BE2C (cell line): ENCODE data around the gene TBC1D12.

Experiments used
- DNase-seq: peaks from one replicate; pipeline ENCODE4 v3.0.0-alpha.2; 2020
- H3K27me3 ChIP-seq: fragments of 250-450 bp; sonication (Bioruptor Pico); 2 replicates; pipeline ENCODE4 v1.5.1; 2020; ENCODE audit warnings: mild to moderate bottlenecking
- H3K36me3 ChIP-seq: fragments of 250-450 bp; sonication (Bioruptor Pico); 2 replicates; pipeline ENCODE4 v1.5.1; 2020; ENCODE audit warnings: mild to moderate bottlenecking
- H3K4me1 ChIP-seq: fragments of 250-450 bp; sonication (Bioruptor Pico); 2 replicates; pipeline ENCODE4 v1.5.1; 2020
- H3K4me3 ChIP-seq: 2 replicates; pipeline ENCODE4 v1.5.1; 2011; ENCODE audit warnings: low read depth, low read length
- H3K9me3 ChIP-seq: fragments of 250-450 bp; sonication (Bioruptor Pico); 2 replicates; pipeline ENCODE4 v1.5.1; 2020
- TF ChIP-seq, protein P1 (sequence below): IDR thresholded peaks from 2 replicates; pipeline ENCODE4 v1.5.1; 2012; ENCODE audit warnings: mild to moderate bottlenecking, low read depth, low read length

Gene TBC1D12

DNA sequence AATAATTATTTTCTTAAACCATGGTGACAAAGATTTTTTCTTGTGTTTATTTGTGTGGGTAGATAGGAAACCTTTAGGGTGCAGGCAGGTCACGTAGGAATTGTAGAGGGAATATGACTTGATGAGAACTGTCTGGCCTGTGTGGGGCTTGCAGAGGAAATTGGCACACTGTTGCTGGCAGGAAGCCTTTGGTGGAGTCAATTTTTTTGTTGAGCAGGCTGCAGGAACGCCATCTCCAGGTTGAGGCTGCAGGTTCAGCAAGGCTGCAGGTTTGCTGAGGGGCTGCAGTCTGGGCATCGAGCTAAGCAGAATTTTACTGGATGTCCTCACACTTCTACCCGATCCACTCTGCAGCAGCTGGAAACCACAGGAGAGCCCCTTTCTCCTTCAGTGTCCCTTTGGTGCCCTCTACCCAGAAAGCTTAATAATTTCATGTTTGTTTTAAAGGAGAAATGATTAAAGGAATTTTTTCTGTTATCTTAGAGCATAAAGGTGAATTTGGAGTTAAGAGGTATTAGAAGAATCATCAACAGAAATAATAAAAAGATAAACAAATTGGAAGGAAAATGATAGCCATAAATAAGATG is 37.0 kb downstream of the TBC1D12 start:
- no peak for DNase-seq
- TF ChIP-seq, protein P1, sequence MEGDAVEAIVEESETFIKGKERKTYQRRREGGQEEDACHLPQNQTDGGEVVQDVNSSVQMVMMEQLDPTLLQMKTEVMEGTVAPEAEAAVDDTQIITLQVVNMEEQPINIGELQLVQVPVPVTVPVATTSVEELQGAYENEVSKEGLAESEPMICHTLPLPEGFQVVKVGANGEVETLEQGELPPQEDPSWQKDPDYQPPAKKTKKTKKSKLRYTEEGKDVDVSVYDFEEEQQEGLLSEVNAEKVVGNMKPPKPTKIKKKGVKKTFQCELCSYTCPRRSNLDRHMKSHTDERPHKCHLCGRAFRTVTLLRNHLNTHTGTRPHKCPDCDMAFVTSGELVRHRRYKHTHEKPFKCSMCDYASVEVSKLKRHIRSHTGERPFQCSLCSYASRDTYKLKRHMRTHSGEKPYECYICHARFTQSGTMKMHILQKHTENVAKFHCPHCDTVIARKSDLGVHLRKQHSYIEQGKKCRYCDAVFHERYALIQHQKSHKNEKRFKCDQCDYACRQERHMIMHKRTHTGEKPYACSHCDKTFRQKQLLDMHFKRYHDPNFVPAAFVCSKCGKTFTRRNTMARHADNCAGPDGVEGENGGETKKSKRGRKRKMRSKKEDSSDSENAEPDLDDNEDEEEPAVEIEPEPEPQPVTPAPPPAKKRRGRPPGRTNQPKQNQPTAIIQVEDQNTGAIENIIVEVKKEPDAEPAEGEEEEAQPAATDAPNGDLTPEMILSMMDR: no peak

DNA sequence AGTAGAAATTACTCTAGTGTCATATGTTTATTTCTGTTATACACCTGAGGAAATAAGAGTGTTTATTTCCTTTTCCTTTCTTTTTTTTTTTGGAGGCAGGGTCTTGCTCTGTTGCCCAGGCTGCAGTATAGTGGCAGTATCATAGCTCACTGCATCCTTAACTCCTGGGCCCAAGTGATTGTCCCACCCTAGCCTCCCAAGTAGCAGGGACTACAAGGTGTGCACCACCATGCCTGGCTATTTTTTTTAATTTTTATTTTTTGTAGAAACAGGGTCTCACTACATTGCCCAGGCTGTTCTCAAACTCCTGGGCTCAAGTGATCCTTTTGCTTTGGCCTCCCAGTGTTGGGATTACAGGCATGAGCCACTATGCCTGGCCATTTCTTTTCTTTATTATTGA is 37.8 kb downstream of the TBC1D12 start:
- no peak for DNase-seq
- H3K36me3 ChIP-seq: no peaks in the 10 kb centered on the region
- no peaks in the 10 kb centered on the region for H3K9me3 ChIP-seq

More for the DNA sequence above, 37.0 kb downstream of the TBC1D12 start:
- Histone ChIP-seq H3K36me3 (no peaks in the 10 kb centered on the region), H3K4me1 (no peaks in the 10 kb centered on the region; the same call in 1 of the 2 replicates), H3K9me3 (no peaks in the 10 kb centered on the region), H3K27me3 (no peaks in the 10 kb centered on the region), H3K4me3 (no peak overlapping the region)

DNA sequence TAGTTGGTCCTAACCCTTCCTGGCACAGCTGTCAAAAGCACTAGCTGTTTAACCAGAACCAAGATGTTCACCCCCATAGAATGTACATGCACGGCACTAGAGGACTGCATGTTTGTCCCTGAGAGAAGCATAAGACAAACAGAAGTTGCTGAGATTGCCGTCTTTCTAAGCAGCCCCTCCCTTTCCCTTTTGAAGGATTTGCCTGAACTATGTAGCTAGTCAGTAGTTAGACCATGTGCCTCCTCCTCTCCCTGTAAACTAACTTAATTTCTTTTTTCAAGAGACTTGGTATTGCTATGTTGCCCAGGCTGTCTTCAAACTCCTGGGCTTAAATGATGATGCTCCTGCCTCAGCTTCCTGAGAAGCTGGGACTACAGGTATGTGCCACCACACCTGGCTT is 40.7 kb downstream of the TBC1D12 start:
- Histone ChIP-seq H3K36me3 (no peaks in the 10 kb centered on the region), H3K9me3 (no peaks in the 10 kb centered on the region), H3K4me1 (no peaks in the 10 kb centered on the region; the same call in 1 of the 2 replicates), H3K27me3 (no peaks in the 10 kb centered on the region), H3K4me3 (no peak overlapping the region)
- TF ChIP-seq, protein P1: no peak
- DNase-seq: no peak

More for the DNA sequence above, 37.8 kb downstream of the TBC1D12 start:
- Histone ChIP-seq H3K4me3 (no peak overlapping the region), H3K27me3 (no peaks in the 10 kb centered on the region), H3K4me1 (no peaks in the 10 kb centered on the region; the same call in 1 of the 2 replicates)
- TF ChIP-seq, protein P1: no peak

DNA sequence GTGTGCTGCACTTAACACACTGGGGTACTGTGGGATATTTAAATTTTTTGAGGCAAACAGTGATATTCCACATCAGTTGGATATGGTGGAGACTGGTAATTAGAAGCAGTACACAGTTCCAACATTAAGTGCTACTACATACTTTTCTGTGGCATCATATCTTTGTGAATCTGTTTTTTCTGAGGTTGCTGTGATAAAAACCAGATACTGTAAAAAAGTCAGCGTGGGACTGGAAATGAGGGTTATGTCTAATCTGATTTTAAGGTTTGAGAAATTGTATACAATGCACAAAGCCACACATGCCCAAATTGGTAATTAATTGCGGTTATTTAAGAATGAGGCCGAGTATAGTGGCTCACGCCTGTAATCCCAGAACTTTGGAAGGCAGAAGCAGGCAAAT is 41.2 kb downstream of the TBC1D12 start:
- no peaks in the 10 kb centered on the region for H3K27me3 ChIP-seq
- no peak for DNase-seq
- no peak overlapping the region for H3K4me3 ChIP-seq
- TF ChIP-seq, protein P1: no peak
- H3K4me1 ChIP-seq: no peaks in the 10 kb centered on the region; the same call in 1 of the 2 replicates
- no peaks in the 10 kb centered on the region for H3K9me3 ChIP-seq
- H3K36me3 ChIP-seq: no peaks in the 10 kb centered on the region

DNA sequence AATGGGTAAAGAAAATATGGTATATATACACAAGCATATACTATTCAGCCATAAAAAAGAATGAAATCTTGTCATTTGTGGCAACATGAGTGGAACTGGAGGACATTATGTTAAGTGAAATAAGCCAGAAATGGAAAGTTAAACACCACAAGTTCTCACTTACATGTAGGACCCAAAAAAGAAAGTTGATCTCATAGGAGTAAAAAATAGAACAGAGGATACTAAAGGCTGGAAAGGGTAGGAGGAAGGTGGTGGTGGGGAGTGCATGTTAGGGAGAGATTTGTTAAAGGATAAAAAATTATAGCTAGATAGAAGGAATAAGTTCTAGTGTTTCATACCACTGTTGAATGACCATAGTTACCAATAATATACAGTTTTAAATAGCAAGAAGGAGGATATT is 48.4 kb downstream of the TBC1D12 start:
- no peak overlapping the region for H3K4me3 ChIP-seq
- H3K27me3 ChIP-seq: no peaks in the 10 kb centered on the region
- no peaks in the 10 kb centered on the region for H3K9me3 ChIP-seq
- H3K4me1 ChIP-seq: no peaks in the 10 kb centered on the region
- TF ChIP-seq, protein P1: no peak
- no peaks in the 10 kb centered on the region for H3K36me3 ChIP-seq
- no peak for DNase-seq

DNA sequence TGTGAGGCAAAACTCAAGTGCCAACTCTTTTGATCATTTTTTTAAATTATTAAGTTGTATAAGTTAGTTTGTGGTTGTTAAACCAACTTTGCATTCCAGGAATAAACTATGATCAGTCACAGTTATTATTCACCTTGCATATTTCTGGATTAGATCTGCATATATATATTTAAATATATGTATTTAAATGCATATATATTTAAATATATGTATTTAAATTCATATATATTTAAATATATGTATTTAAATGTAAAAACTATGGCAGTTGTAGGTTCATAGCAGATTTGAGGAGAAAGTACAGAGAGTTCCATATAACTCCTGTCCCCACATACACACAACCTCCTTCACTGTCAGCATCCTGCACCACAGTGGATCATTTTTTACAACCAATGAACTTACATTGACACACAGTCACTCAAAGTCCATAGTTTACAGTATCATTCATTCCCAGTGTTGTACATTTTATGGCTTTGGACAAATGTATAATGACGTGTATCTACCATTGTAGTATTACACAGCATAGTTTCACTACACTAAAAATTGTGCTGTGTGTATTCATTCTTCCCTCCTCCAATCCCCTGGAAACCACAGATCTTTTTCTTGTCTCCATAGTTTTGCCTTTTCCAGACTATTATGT is 49.7 kb downstream of the TBC1D12 start:
- no peaks in the 10 kb centered on the region for H3K27me3 ChIP-seq
- no peaks in the 10 kb centered on the region for H3K36me3 ChIP-seq
- H3K4me1 ChIP-seq: no peaks in the 10 kb centered on the region
- TF ChIP-seq, protein P1: no peak
- H3K4me3 ChIP-seq: no peak overlapping the region
- DNase-seq: no peak
- H3K9me3 ChIP-seq: no peaks in the 10 kb centered on the region
